Gastrocnemius medialis (tissue), 4 donors: Measurements from ENCODE around the gene GABARAP.

ENCODE experiments used
- POLR2A ChIP-seq, 2 donors: fragments of 450-650 bp; IDR thresholded peaks; one replicate each; pipeline ENCODE4 v1.6.1; 2017; ENCODE audit warnings: antibody characterized with exemption in 2 of 2, mild to moderate bottlenecking in 2 of 2, moderate library complexity in 2 of 2
- TF ChIP-seq, protein P1 (sequence below), 5 experiments: fragments of 450-650 bp in 3 of 5; fragments of 200-600 bp in 2 of 5; sonication (generic) in 2 of 5; IDR thresholded peaks in 4 of 5; conservative IDR thresholded peaks in 1 of 5; 1 replicate in 4 of 5; 2 replicates in 1 of 5; pipeline ENCODE4 v1.5.1; 2016 to 2019; ENCODE audit warnings: antibody characterized with exemption in 5 of 5, mild to moderate bottlenecking in 3 of 5, moderate library complexity in 3 of 5

DNA sequence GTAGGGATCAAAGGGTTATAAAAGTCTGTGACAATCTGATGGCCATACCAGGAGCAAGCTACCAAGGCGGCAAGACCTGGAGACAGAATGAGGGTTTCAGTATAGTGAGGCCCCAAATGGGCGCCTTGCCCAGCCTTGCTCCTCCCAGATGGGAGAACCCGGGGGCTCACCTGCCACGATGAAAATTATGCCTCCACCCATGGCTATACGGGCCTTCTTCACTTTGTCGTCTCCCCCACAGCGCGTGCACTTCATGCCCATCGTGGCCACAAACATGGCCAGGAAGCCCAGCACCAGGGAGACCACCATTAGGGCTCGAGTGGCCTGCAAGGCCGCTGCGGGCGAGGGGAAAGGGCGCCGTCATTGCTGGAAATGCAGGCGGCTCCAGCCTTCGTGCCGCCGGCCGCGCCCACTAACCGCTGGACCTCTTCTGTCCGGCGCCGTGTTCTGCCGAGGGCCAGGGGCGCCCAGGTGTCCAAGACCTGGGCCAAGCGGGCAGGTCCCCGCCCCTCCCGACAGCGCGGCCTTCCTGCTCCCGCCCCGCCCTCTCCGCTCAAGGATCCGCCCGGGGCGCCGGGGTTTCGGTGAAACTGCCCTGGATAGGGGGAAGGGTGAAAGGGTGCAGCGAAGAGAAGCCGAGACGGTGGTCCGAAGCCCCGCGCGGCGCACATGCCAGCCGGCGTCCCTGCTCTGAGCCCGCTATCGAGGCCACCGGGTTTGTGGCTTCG, 18.6 kb upstream of the GABARAP start:
- TF ChIP-seq, protein P1, sequence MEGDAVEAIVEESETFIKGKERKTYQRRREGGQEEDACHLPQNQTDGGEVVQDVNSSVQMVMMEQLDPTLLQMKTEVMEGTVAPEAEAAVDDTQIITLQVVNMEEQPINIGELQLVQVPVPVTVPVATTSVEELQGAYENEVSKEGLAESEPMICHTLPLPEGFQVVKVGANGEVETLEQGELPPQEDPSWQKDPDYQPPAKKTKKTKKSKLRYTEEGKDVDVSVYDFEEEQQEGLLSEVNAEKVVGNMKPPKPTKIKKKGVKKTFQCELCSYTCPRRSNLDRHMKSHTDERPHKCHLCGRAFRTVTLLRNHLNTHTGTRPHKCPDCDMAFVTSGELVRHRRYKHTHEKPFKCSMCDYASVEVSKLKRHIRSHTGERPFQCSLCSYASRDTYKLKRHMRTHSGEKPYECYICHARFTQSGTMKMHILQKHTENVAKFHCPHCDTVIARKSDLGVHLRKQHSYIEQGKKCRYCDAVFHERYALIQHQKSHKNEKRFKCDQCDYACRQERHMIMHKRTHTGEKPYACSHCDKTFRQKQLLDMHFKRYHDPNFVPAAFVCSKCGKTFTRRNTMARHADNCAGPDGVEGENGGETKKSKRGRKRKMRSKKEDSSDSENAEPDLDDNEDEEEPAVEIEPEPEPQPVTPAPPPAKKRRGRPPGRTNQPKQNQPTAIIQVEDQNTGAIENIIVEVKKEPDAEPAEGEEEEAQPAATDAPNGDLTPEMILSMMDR (IDR thresholded peaks at IDR 0.05 in 4 of 5, conservative IDR thresholded peaks at IDR 0.05 in 1 of 5), result no peak
- no peak for TF ChIP-seq POLR2A (IDR thresholded peaks at IDR 0.05)
